Mucosa of descending colon (tissue), 3 donors: ENCODE data around the gene CALN1. TPM values are rescaled to one million over a fixed set of nuclear protein-coding genes. Genes with fewer than 3 reads are reported as not detected.

Source experiments
- ATAC-seq: fragments of 200-7000 bp; cut with Tn5 transposase; one replicate; pipeline ENCODE4 v1.9.1; 2020; ENCODE audit warnings: mild to moderate bottlenecking, moderate library complexity
- DNase-seq, 3 donors: peaks; one replicate each; pipeline ENCODE4 v3.0.0-alpha.2; 2020
- H3K36me3 ChIP-seq: fragments of 200-600 bp; one replicate; pipeline ENCODE4 v1.8.0; 2021; ENCODE audit warnings: low read depth, mild to moderate bottlenecking
- H3K4me1 ChIP-seq: fragments of 200-600 bp; one replicate; pipeline ENCODE4 v1.8.0; 2021; ENCODE audit warnings: low read depth, mild to moderate bottlenecking
- H3K4me3 ChIP-seq: fragments of 200-600 bp; one replicate; pipeline ENCODE4 v1.8.0; 2021; ENCODE audit warnings: mild to moderate bottlenecking
- H3K9me3 ChIP-seq: fragments of 200-600 bp; one replicate; pipeline ENCODE4 v1.8.0; 2021; ENCODE audit warnings: mild to moderate bottlenecking
- CTCF ChIP-seq: fragments of 200-600 bp; IDR thresholded peaks from one replicate; pipeline ENCODE4 v1.8.0; 2022; ENCODE audit warnings: antibody characterized with exemption, mild to moderate bottlenecking
- intact Hi-C, 2 donors: fragments of 100-400 bp; cut with DNase I in 1 of 2; cut with micrococcal nuclease in 1 of 2; formaldehyde crosslinking; loops; one replicate each; pipeline versions ENCODE4 v1.11.0 to v1.11.1; 2022; cut with DNase I, micrococcal nuclease
- total RNA-seq, 3 donors: library from RNA; stranded (reverse); fragmentation: NEBNext Ultra II Directional in 2 of 3; extraction: Animal tissue kit (Norgen Biotek cat#: 25700) in 2 of 3; gene quantifications; one replicate each; pipeline versions ENCODE4 v1.2.1 to v1.2.4, GENCODE V29; 2021 to 2023
- donor health status: DM: no; HTN: no; CAD: no; lungs with moderate emphysema.
- donor health status: DM: no; HTN: no; CAD: no.
- donor health status: DM: no; HTN: yes; CAD: no.

Gene CALN1
- total RNA-seq, 3 donors from 2014 or later: not detected

- no peaks in the 10 kb centered on the region for H3K36me3 ChIP-seq
- DNase-seq (no peak), ATAC-seq (no peak)
- H3K4me1 ChIP-seq: no peaks in the 10 kb centered on the region
- no peak overlapping the region for H3K4me3 ChIP-seq
- no peaks in the 10 kb centered on the region for H3K9me3 ChIP-seq
- no peak for TF ChIP-seq CTCF
- intact Hi-C loops: loop anchor here (2.0 to 10.0 kb wide), 2 partner anchors 875 to 877 kb away; no protein-coding TSS in a partner anchor
Measured at GRCh38 chr7:71731740-71732139, 680.4 kb downstream of the CALN1 start.
